Natural killer cell (primary cell): Measurements from ENCODE around the gene SCP2. TPM values are rescaled to one million over a fixed set of nuclear protein-coding genes. Genes with fewer than 3 reads are reported as not detected.

Experiments used
- ATAC-seq, 3 donors: fragments of 150-1000 bp in 2 of 3; fragments of 200-7000 bp in 1 of 3; cut with Tn5 transposase; 1 replicate in 1 of 3; 2 replicates in 2 of 3; pipeline ENCODE4 v1.10.0; 2021; ENCODE audit warnings: mild to moderate bottlenecking in 2 of 3, moderate library complexity in 2 of 3
- DNase-seq, 2 donors: peaks; one replicate each; pipeline versions ENCODE4 v3.0.0 to v3.0.0-alpha.2; 2013 to 2021; ENCODE audit warnings: mixed read lengths in 1 of 2
- H3K27ac ChIP-seq: one replicate; pipeline ENCODE4 v1.5.1; 2013; ENCODE audit warnings: mild to moderate bottlenecking, low read length
- H3K27me3 ChIP-seq: one replicate; pipeline ENCODE4 v1.6.1; 2013; ENCODE audit warnings: low read length; ENCODE audit not compliant: control insufficient read depth, insufficient read depth
- H3K36me3 ChIP-seq: one replicate; pipeline ENCODE4 v1.6.1; 2013; ENCODE audit warnings: low read length; ENCODE audit not compliant: control insufficient read depth, insufficient read depth
- H3K4me1 ChIP-seq: one replicate; pipeline ENCODE4 v1.6.1; 2013; ENCODE audit warnings: low read length; ENCODE audit not compliant: control insufficient read depth, insufficient read depth
- H3K4me3 ChIP-seq: one replicate; pipeline ENCODE4 v1.5.1; 2013; ENCODE audit warnings: low read length
- H3K9me3 ChIP-seq: one replicate; pipeline ENCODE4 v1.6.1; 2013; ENCODE audit warnings: low read length; ENCODE audit not compliant: control insufficient read depth, insufficient read depth
- H3K27ac Mint-ChIP-seq, 2 donors: one replicate each; pipeline ENCODE4 v1.8.0; 2022; ENCODE audit warnings: mild to moderate bottlenecking in 2 of 2, mixed read lengths in 2 of 2, moderate library complexity in 1 of 2
- H3K27me3 Mint-ChIP-seq, 2 donors: one replicate each; pipeline ENCODE4 v1.8.0; 2022; ENCODE audit warnings: low read depth in 2 of 2, mixed read lengths in 2 of 2
- H3K36me3 Mint-ChIP-seq: one replicate; pipeline ENCODE4 v1.8.0; 2022; ENCODE audit warnings: mixed read lengths
- H3K4me1 Mint-ChIP-seq, 2 donors: one replicate each; pipeline ENCODE4 v1.8.0; 2022; ENCODE audit warnings: mixed read lengths in 2 of 2
- H3K4me3 Mint-ChIP-seq: one replicate; pipeline ENCODE4 v1.8.0; 2022; ENCODE audit warnings: mild to moderate bottlenecking, moderate library complexity, mixed read lengths
- H3K9me3 Mint-ChIP-seq, 2 donors: one replicate each; pipeline ENCODE4 v1.8.0; 2022; ENCODE audit warnings: mixed read lengths in 2 of 2
- CTCF ChIP-seq: fragments of 200-600 bp; IDR thresholded peaks from one replicate; pipeline ENCODE4 v1.8.0; 2022; ENCODE audit warnings: antibody characterized with exemption
- WGBS: methylation state at CpG from one replicate; pipeline ENCODE4 v1.1.7; 2013; ENCODE audit warnings: missing lambda C conversion rate; ENCODE audit not compliant: insufficient coverage; 5-methylcytosine and 5-hydroxymethylcytosine counted together
- intact Hi-C: fragments of 100-400 bp; cut with micrococcal nuclease; formaldehyde crosslinking; loops from one replicate; pipeline ENCODE4 v1.14.2; 2022
- total RNA-seq, 4 donors: library from RNA; stranded (reverse); fragments of 120-200 nt in 1 of 4; gene quantifications; one replicate each; pipeline versions ENCODE4 v1.2.3 to v1.2.4, GENCODE V29; 2013 to 2022

SCP2 gene
- total RNA-seq, 3 donors from 2014 or later (not counting 1 experiment from before 2014, with no cell fraction given), result 90.0 to 118 (median 105) TPM

- Histone ChIP-seq H3K36me3 (no peaks in the 10 kb centered on the region), H3K4me3 (peak overlapping the region; percentile 50), H3K27me3 (no peaks in the 10 kb centered on the region), H3K9me3 (peaks cover 4% of the 10 kb centered on the region), H3K4me1 (peaks cover 11% of the 10 kb centered on the region), H3K27ac (peak overlapping the region; percentile 74)
- ATAC-seq, result peak; percentile 84 to 98 (median 96)
- Mint-ChIP-seq H3K4me1 (peaks cover 0 to 5% of the 10 kb centered on the region in 2 donors), H3K4me3 (peak overlapping the region; percentile 78), H3K27me3 (no peaks in the 10 kb centered on the region), H3K36me3 (no peaks in the 10 kb centered on the region), H3K9me3 (no peaks in the 10 kb centered on the region), H3K27ac (peak overlapping the region; percentile 69 to 78)
- no peak for TF ChIP-seq CTCF
- DNase-seq, result peak; percentile 34 to 35
- WGBS, result 80% methylated on average over 37 of the region's 37 CpGs
- intact Hi-C loops, result no loop called here
These were observed 163.4 kb downstream of the SCP2 start for GRCh38 chr1:53090227-53091147.

GRCh38 chr1:53091841-53092645 lies 165.0 kb downstream of the SCP2 start:
- Mint-ChIP-seq H3K4me3 (no peak overlapping the region), H3K27ac (peak overlapping the region in 1 of 2 donors; percentile 69), H3K27me3 (no peaks in the 10 kb centered on the region), H3K9me3 (no peaks in the 10 kb centered on the region), H3K36me3 (no peaks in the 10 kb centered on the region), H3K4me1 (peaks cover 0 to 5% of the 10 kb centered on the region in 2 donors)
- H3K9me3 ChIP-seq, result peaks cover 4% of the 10 kb centered on the region
- ATAC-seq (no peak), DNase-seq (no peak)
- intact Hi-C loops, result no loop called here
- H3K4me1 ChIP-seq, result peaks cover 11% of the 10 kb centered on the region
- peak overlapping the region; percentile 74 for H3K27ac ChIP-seq
- WGBS, result 91% methylated on average over 26 of the region's 26 CpGs
- H3K27me3 ChIP-seq, result no peaks in the 10 kb centered on the region
- H3K4me3 ChIP-seq, result no peak overlapping the region
- H3K36me3 ChIP-seq, result no peaks in the 10 kb centered on the region
- no peak for TF ChIP-seq CTCF

- H3K4me3 ChIP-seq, result no peak overlapping the region
- no peaks in the 10 kb centered on the region for H3K36me3 ChIP-seq
- H3K4me3 Mint-ChIP-seq, result no peak overlapping the region
- no peaks in the 10 kb centered on the region for H3K27me3 Mint-ChIP-seq
- intact Hi-C loops, result no loop called here
- H3K9me3 Mint-ChIP-seq, result no peaks in the 10 kb centered on the region
- 87% methylated on average over 33 of the region's 33 CpGs for WGBS
- H3K27ac Mint-ChIP-seq, result no peak overlapping the region
- peaks cover 11% of the 10 kb centered on the region for H3K4me1 ChIP-seq
- DNase-seq (no peak), ATAC-seq (no peak)
- no peak for TF ChIP-seq CTCF
- H3K9me3 ChIP-seq, result peaks cover 4% of the 10 kb centered on the region
- no peaks in the 10 kb centered on the region for H3K27me3 ChIP-seq
- peaks cover 0 to 5% of the 10 kb centered on the region in 2 donors for H3K4me1 Mint-ChIP-seq
- H3K27ac ChIP-seq, result no peak overlapping the region
- no peaks in the 10 kb centered on the region for H3K36me3 Mint-ChIP-seq
These were observed 165.8 kb downstream of the SCP2 start for GRCh38 chr1:53092659-53093450.
